Chondrocyte (in vitro differentiated cells): ENCODE measurements around the gene FAM227B. TPM values are rescaled to one million over a fixed set of nuclear protein-coding genes. Genes with fewer than 3 reads are reported as not detected.

Experiments used
- total RNA-seq: library from RNA; stranded (reverse); gene quantifications from 3 replicates; pipeline ENCODE4 v1.2.1, GENCODE V29; 2021

Gene FAM227B
- total RNA-seq, 1 donor from 2014 or later = 2.2 TPM

Other genes starting within 250 kb of the FAM227B start
- 1.1 TPM in 1 of 3 replicates, not detected in the others for gene FGF7, start 197.6 kb downstream of the FAM227B start, total RNA-seq
- 16.3 to 23.2 TPM (median 18.0 TPM) in 3 replicates for gene DTWD1, start 230 bp upstream of the FAM227B start, total RNA-seq